ENCODE data around the gene KIFC1. TPM values are rescaled to one million over a fixed set of nuclear protein-coding genes. Genes with fewer than 3 reads are reported as not detected.
A peak's percentile ranks its signal among the peaks of the same experiment; 100 is the strongest.

The KIFC1 gene
- total and polyA plus RNA-seq, 9 of the 15 experiments (the other 6 are each of a cell fraction or from before 2014, with no cell fraction given), result 1.3 to 95.2 (median 76.9) TPM

GRCh38 chr6:33344701-33345697 lies 46.6 kb upstream of the KIFC1 start (continued):
- TF ChIP-seq, protein P1, sequence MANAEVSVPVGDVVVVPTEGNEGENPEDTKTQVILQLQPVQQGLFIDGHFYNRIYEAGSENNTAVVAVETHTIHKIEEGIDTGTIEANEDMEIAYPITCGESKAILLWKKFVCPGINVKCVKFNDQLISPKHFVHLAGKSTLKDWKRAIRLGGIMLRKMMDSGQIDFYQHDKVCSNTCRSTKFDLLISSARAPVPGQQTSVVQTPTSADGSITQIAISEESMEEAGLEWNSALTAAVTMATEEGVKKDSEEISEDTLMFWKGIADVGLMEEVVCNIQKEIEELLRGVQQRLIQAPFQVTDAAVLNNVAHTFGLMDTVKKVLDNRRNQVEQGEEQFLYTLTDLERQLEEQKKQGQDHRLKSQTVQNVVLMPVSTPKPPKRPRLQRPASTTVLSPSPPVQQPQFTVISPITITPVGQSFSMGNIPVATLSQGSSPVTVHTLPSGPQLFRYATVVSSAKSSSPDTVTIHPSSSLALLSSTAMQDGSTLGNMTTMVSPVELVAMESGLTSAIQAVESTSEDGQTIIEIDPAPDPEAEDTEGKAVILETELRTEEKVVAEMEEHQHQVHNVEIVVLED (CRISPR knock-in tag; IDR thresholded peaks at IDR 0.05), result no peak
- no peak for TF ChIP-seq RBFOX2 (IDR thresholded peaks at IDR 0.05; ENCODE audit: low read depth, low read length)
- TF ChIP-seq KAT8 (IDR thresholded peaks at IDR 0.05; ENCODE audit: low read depth), result no peak
- TF ChIP-seq KDM5B (IDR thresholded peaks at IDR 0.05; ENCODE audit: insufficient replicate concordance, low read depth, low read length), result no peak
- TF ChIP-seq PHF8 (IDR thresholded peaks at IDR 0.05; ENCODE audit: borderline replicate concordance, low read length), result no peak
- no peak for TF ChIP-seq ZNF398 (CRISPR knock-in tag; IDR thresholded peaks at IDR 0.05)
- peak; percentile 86 for TF ChIP-seq CBFA2T3 (IDR thresholded peaks at IDR 0.05)
- TF ChIP-seq ATF7 (IDR thresholded peaks at IDR 0.05), result peak; percentile 81
- peak; percentile 87 for TF ChIP-seq TCF3 (CRISPR knock-in tag; IDR thresholded peaks at IDR 0.05)
- no peak for TF ChIP-seq MXI1 (IDR thresholded peaks at IDR 0.05; ENCODE audit: low read depth, low read length)
- no peak for TF ChIP-seq PHF20 (IDR thresholded peaks at IDR 0.05; ENCODE audit: partially characterized antibody)
- no peak for TF ChIP-seq HMGXB4 (CRISPR knock-in tag; IDR thresholded peaks at IDR 0.05)
- no peak for TF ChIP-seq HMG20B (CRISPR knock-in tag; IDR thresholded peaks at IDR 0.05)
- no peak for TF ChIP-seq ZNF79 (CRISPR knock-in tag; IDR thresholded peaks at IDR 0.05; ENCODE audit: low read depth)
- TF ChIP-seq FOXJ3 (CRISPR knock-in tag; IDR thresholded peaks at IDR 0.05), result no peak
- TF ChIP-seq PML (IDR thresholded peaks at IDR 0.05; ENCODE audit: low read length), result peak; percentile 38; the same call in 1 of the 2 replicates
- TF ChIP-seq SETDB1 (IDR thresholded peaks at IDR 0.05; ENCODE audit: low read length), result no peak
- no peak for TF ChIP-seq CBX8 (IDR thresholded peaks at IDR 0.05; ENCODE audit: borderline replicate concordance, extremely low read depth, low read depth, low read length, poor library complexity, severe bottlenecking)
- peak; percentile 95 for TF ChIP-seq CBFB (CRISPR knock-in tag; IDR thresholded peaks at IDR 0.05)
- TF ChIP-seq SRSF9 (IDR thresholded peaks at IDR 0.05; ENCODE audit: borderline replicate concordance, low read depth, low read length), result no peak
